Measurements from ENCODE around the gene CFAP299. TPM values are rescaled to one million over a fixed set of nuclear protein-coding genes. Genes with fewer than 3 reads are reported as not detected.

The CFAP299 gene
- total and polyA plus RNA-seq, 4 experiments from 2014 or later: not detected

DNA sequence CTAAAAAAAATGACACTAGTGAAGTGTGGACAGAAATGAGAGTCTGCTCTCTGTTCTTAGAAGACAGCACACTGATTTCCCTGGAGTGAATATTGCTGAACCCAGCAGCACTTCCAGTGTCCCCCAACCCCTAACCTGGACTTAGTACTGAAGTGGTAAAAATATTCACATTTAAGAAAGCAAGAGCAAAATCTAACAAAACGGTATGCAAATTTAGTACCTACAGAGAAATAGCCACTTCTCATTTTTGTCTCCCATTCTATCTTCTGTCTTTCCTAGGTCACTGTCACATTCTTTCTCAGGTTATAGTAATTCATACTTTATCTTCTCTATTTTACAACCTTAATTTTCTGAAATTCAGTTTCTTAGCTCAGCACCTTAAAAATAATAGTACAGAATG, 274.7 kb downstream of the CFAP299 start:
- Mint-ChIP-seq H3K9me3 (peaks cover 0 to 2% (median 0%) of the 10 kb centered on the region in 8 donors), H3K27me3 (peaks cover 0 to 2% of the 10 kb centered on the region in 2 donors), H3K4me3 (no peak overlapping the region), H3K4me1 (peaks cover 0 to 5% (median 4%) of the 10 kb centered on the region in 4 donors), H3K36me3 (no peaks in the 10 kb centered on the region), H3K27ac (no peak overlapping the region)
- POLR2A ChIA-PET (ENCODE audit: partially characterized antibody): no interaction called here
- CTCF ChIA-PET (ENCODE audit: partially characterized antibody): no interaction called here
- no peak overlapping the region for H3K27ac ChIP-seq (ENCODE audit: low read depth, low read length)
- no peaks in the 10 kb centered on the region for H3K9me3 ChIP-seq (ENCODE audit: control insufficient read depth in 1 of 2, low read length in 2 of 2)
- H3K4me3 ChIP-seq (ENCODE audit: low read length in 2 of 2): no peak overlapping the region
- DNase-seq: no peak
- no peaks in the 10 kb centered on the region for H3K4me1 ChIP-seq (ENCODE audit: insufficient read depth, low read length)
- H3K27me3 ChIP-seq (ENCODE audit: insufficient read depth, low read length): no peaks in the 10 kb centered on the region
- H3K36me3 ChIP-seq (ENCODE audit: insufficient read depth, low read length): no peaks in the 10 kb centered on the region
- intact Hi-C loops (cut with micrococcal nuclease): no loop called here

DNA sequence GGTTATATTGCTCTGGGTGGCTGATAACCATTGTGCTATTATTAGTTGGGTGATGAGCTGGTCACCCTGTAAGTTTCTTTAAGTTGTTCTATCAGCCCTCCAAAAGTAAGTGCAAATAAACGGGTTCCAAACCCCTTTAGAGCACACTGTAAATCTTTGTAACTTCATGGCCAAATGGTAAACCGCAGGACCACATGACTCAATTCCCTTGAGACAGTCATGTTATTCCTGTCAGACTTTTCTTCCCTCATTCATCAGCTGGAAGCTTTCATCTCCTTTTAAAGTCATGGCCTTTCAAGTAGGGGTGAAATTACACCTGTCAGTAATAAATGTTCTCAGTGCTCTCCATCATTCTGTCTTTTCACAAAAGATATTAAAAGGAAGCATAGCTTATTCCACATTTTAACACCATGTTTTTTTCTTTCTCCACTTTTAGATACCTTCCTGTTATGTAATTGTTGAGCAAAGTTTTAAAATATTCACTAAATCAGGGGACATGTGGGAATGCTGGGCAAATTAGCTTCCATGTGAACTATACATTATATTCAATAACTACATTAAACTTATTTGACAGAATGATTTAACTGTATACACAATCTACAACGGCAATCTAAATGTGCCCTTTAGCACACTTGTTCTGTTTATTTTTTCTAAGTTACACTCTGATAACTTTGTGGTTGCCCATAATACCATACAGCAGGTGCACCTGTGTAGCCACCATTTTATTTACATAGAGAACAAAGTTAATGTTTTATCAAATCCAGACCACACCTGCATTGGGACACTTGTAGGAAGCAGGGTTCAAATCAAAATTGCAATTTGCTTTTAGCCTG, 275.5 kb downstream of the CFAP299 start:
- no peak overlapping the region for H3K27ac ChIP-seq (ENCODE audit: low read depth, low read length)
- H3K36me3 ChIP-seq (ENCODE audit: insufficient read depth, low read length): no peaks in the 10 kb centered on the region
- H3K9me3 Mint-ChIP-seq: peaks cover 0 to 2% (median 0%) of the 10 kb centered on the region in 8 donors
- no peak overlapping the region for H3K4me3 Mint-ChIP-seq
- ChIA-PET POLR2A (ENCODE audit: partially characterized antibody) (no interaction called here), CTCF (ENCODE audit: partially characterized antibody) (interaction anchor here (1.1 kb wide), 1 partner anchor 379 kb away, joined by 3 read pairs; no protein-coding TSS in a partner anchor)
- H3K27me3 Mint-ChIP-seq: peaks cover 0 to 2% of the 10 kb centered on the region in 2 donors
- intact Hi-C loops (cut with micrococcal nuclease): no loop called here
- no peak overlapping the region for H3K4me3 ChIP-seq (ENCODE audit: low read length in 2 of 2)
- no peaks in the 10 kb centered on the region for H3K36me3 Mint-ChIP-seq
- no peaks in the 10 kb centered on the region for H3K4me1 ChIP-seq (ENCODE audit: insufficient read depth, low read length)
- no peak overlapping the region for H3K27ac Mint-ChIP-seq
- no peaks in the 10 kb centered on the region for H3K9me3 ChIP-seq (ENCODE audit: control insufficient read depth in 1 of 2, low read length in 2 of 2)
- H3K27me3 ChIP-seq (ENCODE audit: insufficient read depth, low read length): no peaks in the 10 kb centered on the region
- DNase-seq: no peak
- peaks cover 0 to 5% (median 4%) of the 10 kb centered on the region in 4 donors for H3K4me1 Mint-ChIP-seq

DNA sequence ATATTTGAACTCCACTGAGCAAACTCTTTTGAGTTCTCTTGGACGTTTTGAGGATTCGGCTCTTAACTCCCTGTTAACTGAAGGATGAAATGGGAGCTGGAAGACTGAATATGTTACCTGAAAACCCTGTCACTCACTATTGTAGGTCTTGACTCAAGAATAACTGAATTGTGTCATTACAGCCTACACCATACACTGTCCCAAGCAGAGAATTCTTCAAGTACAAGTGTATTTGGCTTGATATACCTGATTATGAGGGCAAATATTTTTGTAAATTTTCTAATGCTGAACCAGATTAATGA, 276.1 kb downstream of the CFAP299 start:
- Mint-ChIP-seq H3K9me3 (peaks cover 0 to 2% (median 0%) of the 10 kb centered on the region in 8 donors), H3K4me3 (no peak overlapping the region), H3K4me1 (peaks cover 0 to 5% (median 4%) of the 10 kb centered on the region in 4 donors), H3K36me3 (no peaks in the 10 kb centered on the region), H3K27ac (no peak overlapping the region), H3K27me3 (peaks cover 0 to 2% of the 10 kb centered on the region in 2 donors)
- H3K36me3 ChIP-seq (ENCODE audit: insufficient read depth, low read length): no peaks in the 10 kb centered on the region
- no peak overlapping the region for H3K4me3 ChIP-seq (ENCODE audit: low read length in 2 of 2)
- no peak for DNase-seq
- intact Hi-C loops (cut with micrococcal nuclease): no loop called here
- ChIA-PET POLR2A (ENCODE audit: partially characterized antibody) (no interaction called here), CTCF (ENCODE audit: partially characterized antibody) (interaction anchor here (1.1 kb wide), 1 partner anchor 379 kb away, joined by 3 read pairs; no protein-coding TSS in a partner anchor)
- no peaks in the 10 kb centered on the region for H3K4me1 ChIP-seq (ENCODE audit: insufficient read depth, low read length)
- H3K9me3 ChIP-seq (ENCODE audit: control insufficient read depth in 1 of 2, low read length in 2 of 2): no peaks in the 10 kb centered on the region
- no peak overlapping the region for H3K27ac ChIP-seq (ENCODE audit: low read depth, low read length)
- H3K27me3 ChIP-seq (ENCODE audit: insufficient read depth, low read length): no peaks in the 10 kb centered on the region

DNA sequence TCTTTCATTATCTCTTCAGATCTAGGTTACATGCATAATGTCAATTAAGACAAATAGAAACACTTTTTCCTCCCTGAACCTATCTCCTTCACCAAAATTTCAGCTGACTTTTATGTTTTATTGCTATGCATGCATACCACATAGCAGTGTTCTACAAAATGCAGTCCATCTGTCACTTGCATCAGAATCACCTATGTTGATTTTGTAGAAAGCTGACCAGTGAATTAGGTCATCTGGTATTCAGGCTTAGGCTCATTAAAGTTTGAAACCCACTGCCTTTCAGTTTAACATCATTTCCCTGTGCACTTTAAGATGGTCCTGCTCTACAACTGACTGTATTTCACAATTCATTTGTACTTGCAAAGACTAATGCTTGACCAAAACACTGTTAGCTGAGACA, 277.9 kb downstream of the CFAP299 start:
- ChIA-PET POLR2A (ENCODE audit: partially characterized antibody) (no interaction called here), CTCF (ENCODE audit: partially characterized antibody) (no interaction called here)
- DNase-seq: no peak
- Histone ChIP-seq H3K27ac (ENCODE audit: low read depth, low read length) (no peak overlapping the region), H3K9me3 (ENCODE audit: control insufficient read depth in 1 of 2, low read length in 2 of 2) (no peaks in the 10 kb centered on the region), H3K4me3 (ENCODE audit: low read length in 2 of 2) (no peak overlapping the region), H3K36me3 (ENCODE audit: insufficient read depth, low read length) (no peaks in the 10 kb centered on the region), H3K27me3 (ENCODE audit: insufficient read depth, low read length) (no peaks in the 10 kb centered on the region), H3K4me1 (ENCODE audit: insufficient read depth, low read length) (no peaks in the 10 kb centered on the region)
- H3K4me3 Mint-ChIP-seq: no peak overlapping the region
- intact Hi-C loops (cut with micrococcal nuclease): no loop called here
- H3K9me3 Mint-ChIP-seq: no peaks in the 10 kb centered on the region
- H3K36me3 Mint-ChIP-seq: no peaks in the 10 kb centered on the region
- peaks cover 0 to 2% of the 10 kb centered on the region in 2 donors for H3K27me3 Mint-ChIP-seq
- peaks cover 0 to 5% (median 3%) of the 10 kb centered on the region in 4 donors for H3K4me1 Mint-ChIP-seq
- H3K27ac Mint-ChIP-seq: no peak overlapping the region

DNA sequence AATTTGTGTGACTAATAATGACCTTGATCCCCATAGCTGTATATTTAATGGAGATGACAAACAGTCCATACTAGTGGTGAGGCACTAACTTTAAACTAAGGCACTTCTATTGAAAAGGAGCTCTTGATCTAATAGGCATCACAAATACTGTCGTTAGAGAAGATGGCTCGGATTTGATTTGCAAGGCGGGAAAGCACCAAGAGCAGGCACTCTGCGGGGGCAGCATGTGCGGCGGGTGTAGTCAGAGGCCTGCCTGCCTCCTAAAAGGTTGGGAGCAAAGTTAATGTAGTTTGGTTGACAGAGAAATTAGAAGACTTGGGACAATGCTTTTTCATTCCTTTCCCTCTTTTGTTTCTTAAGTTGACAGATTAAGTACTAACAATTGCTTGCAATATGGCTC, 278.8 kb downstream of the CFAP299 start:
- POLR2A ChIA-PET (ENCODE audit: partially characterized antibody): no interaction called here
- Histone ChIP-seq H3K4me3 (ENCODE audit: low read length in 2 of 2) (no peak overlapping the region), H3K4me1 (ENCODE audit: insufficient read depth, low read length) (no peaks in the 10 kb centered on the region), H3K27me3 (ENCODE audit: insufficient read depth, low read length) (no peaks in the 10 kb centered on the region), H3K36me3 (ENCODE audit: insufficient read depth, low read length) (no peaks in the 10 kb centered on the region), H3K9me3 (ENCODE audit: control insufficient read depth in 1 of 2, low read length in 2 of 2) (no peaks in the 10 kb centered on the region), H3K27ac (ENCODE audit: low read depth, low read length) (no peak overlapping the region)
- DNase-seq: no peak
- CTCF ChIA-PET (ENCODE audit: partially characterized antibody): no interaction called here
- peaks cover 0 to 2% of the 10 kb centered on the region in 2 donors for H3K27me3 Mint-ChIP-seq
- intact Hi-C loops (cut with micrococcal nuclease): no loop called here
- H3K27ac Mint-ChIP-seq: peak overlapping the region in 1 of 7 donors; percentile 26
- no peak overlapping the region for H3K4me3 Mint-ChIP-seq
- peaks cover 0 to 5% (median 3%) of the 10 kb centered on the region in 4 donors for H3K4me1 Mint-ChIP-seq
- H3K9me3 Mint-ChIP-seq: no peaks in the 10 kb centered on the region
- H3K36me3 Mint-ChIP-seq: no peaks in the 10 kb centered on the region

DNA sequence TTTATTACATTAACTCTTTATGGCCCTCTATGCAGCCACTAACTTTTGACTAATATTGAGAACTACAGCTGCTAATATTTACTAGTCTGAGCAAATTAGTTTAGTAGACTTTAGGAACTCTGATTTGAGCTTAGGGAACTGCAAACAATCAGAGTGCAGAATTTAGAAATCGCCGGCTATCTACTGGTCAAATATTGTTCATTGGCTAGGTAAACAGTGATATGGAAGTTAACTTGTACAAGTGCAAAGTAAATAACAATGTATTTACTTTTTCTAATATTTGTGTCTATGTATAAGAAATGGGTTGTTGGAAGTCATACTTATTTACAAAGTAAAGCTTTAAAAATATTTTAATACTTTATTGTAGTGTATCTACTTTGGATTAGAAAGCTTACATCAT, 279.6 kb downstream of the CFAP299 start:
- DNase-seq: no peak
- Histone ChIP-seq H3K9me3 (ENCODE audit: control insufficient read depth in 1 of 2, low read length in 2 of 2) (no peaks in the 10 kb centered on the region), H3K4me1 (ENCODE audit: insufficient read depth, low read length) (no peaks in the 10 kb centered on the region), H3K27me3 (ENCODE audit: insufficient read depth, low read length) (no peaks in the 10 kb centered on the region), H3K36me3 (ENCODE audit: insufficient read depth, low read length) (no peaks in the 10 kb centered on the region), H3K4me3 (ENCODE audit: low read length in 2 of 2) (no peak overlapping the region), H3K27ac (ENCODE audit: low read depth, low read length) (no peak overlapping the region)
- no peaks in the 10 kb centered on the region for H3K9me3 Mint-ChIP-seq
- intact Hi-C loops (cut with micrococcal nuclease): no loop called here
- ChIA-PET CTCF (ENCODE audit: partially characterized antibody) (no interaction called here), POLR2A (ENCODE audit: partially characterized antibody) (no interaction called here)
- H3K27ac Mint-ChIP-seq: no peak overlapping the region
- H3K36me3 Mint-ChIP-seq: no peaks in the 10 kb centered on the region
- no peak overlapping the region for H3K4me3 Mint-ChIP-seq
- peaks cover 0 to 2% of the 10 kb centered on the region in 2 donors for H3K27me3 Mint-ChIP-seq
- peaks cover 0 to 5% (median 3%) of the 10 kb centered on the region in 4 donors for H3K4me1 Mint-ChIP-seq

DNA sequence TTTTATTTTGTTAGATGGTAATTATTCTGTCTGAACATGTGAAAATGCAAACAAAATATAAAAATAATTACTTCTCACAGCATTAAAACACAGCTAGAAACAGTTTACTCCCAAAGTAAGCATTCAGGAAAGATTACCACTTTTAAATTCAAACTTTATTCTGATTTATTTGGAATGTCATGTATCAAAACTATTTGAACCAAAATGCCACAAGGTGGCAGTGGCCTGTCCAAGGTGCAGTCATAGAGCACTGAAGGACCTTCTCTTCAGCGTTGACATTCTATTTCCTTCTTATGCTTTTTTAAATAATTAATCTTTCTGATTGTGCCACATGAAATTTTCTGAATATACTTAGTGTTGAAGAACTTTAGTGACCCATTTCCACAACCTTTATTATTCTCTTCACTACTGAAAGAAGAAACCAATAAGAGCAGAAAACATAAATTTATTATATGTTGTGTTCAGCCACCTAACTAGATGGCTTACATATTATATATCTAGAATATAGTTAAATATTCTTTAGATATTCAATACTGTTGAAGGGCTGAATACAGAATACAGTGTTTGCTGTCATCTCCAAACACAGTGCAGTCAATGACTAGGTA, 283.6 kb downstream of the CFAP299 start:
- peaks cover 0 to 2% of the 10 kb centered on the region in 2 donors for H3K27me3 Mint-ChIP-seq
- no peak overlapping the region for H3K4me3 ChIP-seq (ENCODE audit: low read length in 2 of 2)
- CTCF ChIA-PET (ENCODE audit: partially characterized antibody): no interaction called here
- POLR2A ChIA-PET (ENCODE audit: partially characterized antibody): no interaction called here
- peaks cover 2 to 9% of the 10 kb centered on the region in 2 donors for H3K36me3 Mint-ChIP-seq
- H3K36me3 ChIP-seq (ENCODE audit: insufficient read depth, low read length): no peaks in the 10 kb centered on the region
- H3K4me1 Mint-ChIP-seq: no peaks in the 10 kb centered on the region
- H3K9me3 Mint-ChIP-seq: peaks cover 0 to 19% (median 14%) of the 10 kb centered on the region in 8 donors
- intact Hi-C loops (cut with micrococcal nuclease): no loop called here
- no peak for DNase-seq
- H3K9me3 ChIP-seq (ENCODE audit: control insufficient read depth in 1 of 2, low read length in 2 of 2): no peaks in the 10 kb centered on the region
- H3K4me3 Mint-ChIP-seq: no peak overlapping the region
- no peak overlapping the region for H3K27ac Mint-ChIP-seq
- H3K27ac ChIP-seq (ENCODE audit: low read depth, low read length): no peak overlapping the region
- no peaks in the 10 kb centered on the region for H3K4me1 ChIP-seq (ENCODE audit: insufficient read depth, low read length)
- H3K27me3 ChIP-seq (ENCODE audit: insufficient read depth, low read length): no peaks in the 10 kb centered on the region

All from CD4-positive, alpha-beta memory T cell (primary cell).